PC-3 (cell line): Measurements from ENCODE around the gene TRIM66.

Experiments
- EZH2 ChIP-seq: fragments of 300-600 bp; sonication (generic); IDR thresholded peaks from one replicate; pipeline ENCODE4 v1.6.1; 2017; ENCODE audit warnings: antibody characterized with exemption, mild to moderate bottlenecking, low read length; ENCODE audit not compliant: unreplicated experiment
- TF ChIP-seq, protein P1 (sequence below): fragments of 300-600 bp; sonication (generic); conservative IDR thresholded peaks from 2 replicates; pipeline ENCODE4 v1.5.1; 2017; ENCODE audit warnings: antibody characterized with exemption, low read depth, mild to moderate bottlenecking, low read length

DNA sequence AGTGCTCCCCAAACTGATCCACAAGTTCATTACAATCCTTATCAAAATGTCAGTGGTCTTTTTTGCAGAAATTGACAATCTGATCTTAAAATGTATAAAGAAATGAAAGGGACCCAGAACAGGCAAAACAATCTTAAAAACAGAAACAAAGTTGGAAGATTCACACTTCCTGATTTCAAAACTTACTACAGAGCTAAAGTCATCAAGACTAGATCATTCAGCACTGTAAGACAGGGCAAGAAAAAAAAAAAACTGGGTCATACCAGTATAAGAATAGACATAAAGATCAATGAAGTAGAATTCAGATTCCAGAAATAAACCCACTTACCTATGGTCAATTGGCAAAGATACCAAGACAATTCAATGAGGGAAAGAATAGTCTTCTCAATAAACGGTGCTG is 84.0 kb downstream of the TRIM66 start:
- no peak for TF ChIP-seq EZH2
- TF ChIP-seq, protein P1, sequence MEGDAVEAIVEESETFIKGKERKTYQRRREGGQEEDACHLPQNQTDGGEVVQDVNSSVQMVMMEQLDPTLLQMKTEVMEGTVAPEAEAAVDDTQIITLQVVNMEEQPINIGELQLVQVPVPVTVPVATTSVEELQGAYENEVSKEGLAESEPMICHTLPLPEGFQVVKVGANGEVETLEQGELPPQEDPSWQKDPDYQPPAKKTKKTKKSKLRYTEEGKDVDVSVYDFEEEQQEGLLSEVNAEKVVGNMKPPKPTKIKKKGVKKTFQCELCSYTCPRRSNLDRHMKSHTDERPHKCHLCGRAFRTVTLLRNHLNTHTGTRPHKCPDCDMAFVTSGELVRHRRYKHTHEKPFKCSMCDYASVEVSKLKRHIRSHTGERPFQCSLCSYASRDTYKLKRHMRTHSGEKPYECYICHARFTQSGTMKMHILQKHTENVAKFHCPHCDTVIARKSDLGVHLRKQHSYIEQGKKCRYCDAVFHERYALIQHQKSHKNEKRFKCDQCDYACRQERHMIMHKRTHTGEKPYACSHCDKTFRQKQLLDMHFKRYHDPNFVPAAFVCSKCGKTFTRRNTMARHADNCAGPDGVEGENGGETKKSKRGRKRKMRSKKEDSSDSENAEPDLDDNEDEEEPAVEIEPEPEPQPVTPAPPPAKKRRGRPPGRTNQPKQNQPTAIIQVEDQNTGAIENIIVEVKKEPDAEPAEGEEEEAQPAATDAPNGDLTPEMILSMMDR: no peak
